ENCODE data around the gene BPIFB1. TPM values are rescaled to one million over a fixed set of nuclear protein-coding genes. Genes with fewer than 3 reads are reported as not detected.

The BPIFB1 gene
- total RNA-seq, 2 experiments from 2014 or later: not detected

- no peak for DNase-seq
- intact Hi-C loops (cut with micrococcal nuclease): no loop called here
- CTCF ChIA-PET: no interaction called here
- Mint-ChIP-seq H3K9me3 (no peaks in the 10 kb centered on the region), H3K36me3 (ENCODE audit: low read depth) (no peaks in the 10 kb centered on the region), H3K4me3 (no peak overlapping the region), H3K4me1 (ENCODE audit: low read depth) (no peaks in the 10 kb centered on the region), H3K27ac (no peak overlapping the region), H3K27me3 (ENCODE audit: low read depth) (peaks cover 9% of the 10 kb centered on the region)
Observed at GRCh38 chr20:33322456-33322855, 39.4 kb downstream of the BPIFB1 start.

GRCh38 chr20:33323236-33323635 lies 40.2 kb downstream of the BPIFB1 start:
- DNase-seq: no peak
- Mint-ChIP-seq H3K36me3 (ENCODE audit: low read depth) (no peaks in the 10 kb centered on the region), H3K4me1 (ENCODE audit: low read depth) (no peaks in the 10 kb centered on the region), H3K9me3 (no peaks in the 10 kb centered on the region), H3K27ac (no peak overlapping the region), H3K4me3 (no peak overlapping the region), H3K27me3 (ENCODE audit: low read depth) (peaks cover 9% of the 10 kb centered on the region)
- CTCF ChIA-PET: no interaction called here
- intact Hi-C loops (cut with micrococcal nuclease): no loop called here

GRCh38 chr20:33325350-33325749 lies 42.3 kb downstream of the BPIFB1 start:
- H3K9me3 Mint-ChIP-seq: no peaks in the 10 kb centered on the region
- no peak overlapping the region for H3K4me3 Mint-ChIP-seq
- DNase-seq: no peak
- intact Hi-C loops (cut with micrococcal nuclease): no loop called here
- H3K27ac Mint-ChIP-seq: no peak overlapping the region
- peaks cover 7% of the 10 kb centered on the region for H3K27me3 Mint-ChIP-seq (ENCODE audit: low read depth)
- H3K4me1 Mint-ChIP-seq (ENCODE audit: low read depth): no peaks in the 10 kb centered on the region
- CTCF ChIA-PET: no interaction called here
- H3K36me3 Mint-ChIP-seq (ENCODE audit: low read depth): no peaks in the 10 kb centered on the region

- Mint-ChIP-seq H3K36me3 (ENCODE audit: low read depth) (no peaks in the 10 kb centered on the region), H3K27ac (no peak overlapping the region), H3K4me1 (ENCODE audit: low read depth) (no peaks in the 10 kb centered on the region), H3K4me3 (no peak overlapping the region), H3K9me3 (no peaks in the 10 kb centered on the region), H3K27me3 (ENCODE audit: low read depth) (peaks cover 3% of the 10 kb centered on the region)
- no peak for DNase-seq
- CTCF ChIA-PET: no interaction called here
- intact Hi-C loops (cut with micrococcal nuclease): no loop called here
Observed at GRCh38 chr20:33328157-33329137, 45.4 kb downstream of the BPIFB1 start.

GRCh38 chr20:33332905-33333456 lies 50.0 kb downstream of the BPIFB1 start:
- Mint-ChIP-seq H3K9me3 (no peaks in the 10 kb centered on the region), H3K4me3 (no peak overlapping the region), H3K27me3 (ENCODE audit: low read depth) (no peaks in the 10 kb centered on the region), H3K36me3 (ENCODE audit: low read depth) (no peaks in the 10 kb centered on the region), H3K4me1 (ENCODE audit: low read depth) (no peaks in the 10 kb centered on the region), H3K27ac (no peak overlapping the region)
- no peak for DNase-seq
- CTCF ChIA-PET: no interaction called here
- intact Hi-C loops (cut with micrococcal nuclease): no loop called here

GRCh38 chr20:33333616-33334015 lies 50.6 kb downstream of the BPIFB1 start:
- intact Hi-C loops (cut with micrococcal nuclease): no loop called here
- Mint-ChIP-seq H3K27ac (no peak overlapping the region), H3K36me3 (ENCODE audit: low read depth) (no peaks in the 10 kb centered on the region), H3K9me3 (no peaks in the 10 kb centered on the region), H3K27me3 (ENCODE audit: low read depth) (no peaks in the 10 kb centered on the region), H3K4me3 (no peak overlapping the region), H3K4me1 (ENCODE audit: low read depth) (peaks cover 5% of the 10 kb centered on the region)
- CTCF ChIA-PET: no interaction called here
- DNase-seq: no peak

- CTCF ChIA-PET: interaction anchor here (0.9 kb wide), 1 partner anchor 77 kb away, joined by 3 read pairs; no protein-coding TSS in a partner anchor
- intact Hi-C loops (cut with micrococcal nuclease): no loop called here
Observed at GRCh38 chr20:33334111-33334510, 51.1 kb downstream of the BPIFB1 start.

DNA sequence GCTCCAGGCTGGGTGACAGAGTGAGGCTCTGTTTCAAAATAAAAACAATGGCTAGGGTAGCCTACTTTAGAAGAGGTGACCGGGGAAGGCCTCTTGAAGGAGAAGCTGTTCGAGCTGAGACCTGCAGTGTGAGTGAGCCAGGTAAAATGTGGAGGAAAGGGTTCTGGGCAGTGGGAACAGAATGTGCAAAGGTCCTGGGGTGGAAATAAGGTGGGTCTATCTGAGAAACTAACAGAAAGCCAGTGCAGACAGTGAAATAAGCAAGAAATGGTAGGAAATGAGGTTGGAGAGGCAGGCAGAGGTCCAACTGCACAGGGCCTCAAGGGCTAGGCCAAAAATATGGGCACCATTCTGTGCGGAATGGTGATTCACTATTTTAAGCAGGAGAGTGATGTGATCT lies 53.4 kb downstream of the BPIFB1 start:
- intact Hi-C loops (cut with micrococcal nuclease): no loop called here

More at GRCh38 chr20:33334111-33334510, 51.1 kb downstream of the BPIFB1 start:
- peaks cover 6% of the 10 kb centered on the region for H3K4me1 Mint-ChIP-seq (ENCODE audit: low read depth)
- H3K4me3 Mint-ChIP-seq: no peak overlapping the region
- H3K9me3 Mint-ChIP-seq: no peaks in the 10 kb centered on the region
- H3K36me3 Mint-ChIP-seq (ENCODE audit: low read depth): no peaks in the 10 kb centered on the region
- H3K27me3 Mint-ChIP-seq (ENCODE audit: low read depth): no peaks in the 10 kb centered on the region
- no peak for DNase-seq
- H3K27ac Mint-ChIP-seq: no peak overlapping the region

DNA sequence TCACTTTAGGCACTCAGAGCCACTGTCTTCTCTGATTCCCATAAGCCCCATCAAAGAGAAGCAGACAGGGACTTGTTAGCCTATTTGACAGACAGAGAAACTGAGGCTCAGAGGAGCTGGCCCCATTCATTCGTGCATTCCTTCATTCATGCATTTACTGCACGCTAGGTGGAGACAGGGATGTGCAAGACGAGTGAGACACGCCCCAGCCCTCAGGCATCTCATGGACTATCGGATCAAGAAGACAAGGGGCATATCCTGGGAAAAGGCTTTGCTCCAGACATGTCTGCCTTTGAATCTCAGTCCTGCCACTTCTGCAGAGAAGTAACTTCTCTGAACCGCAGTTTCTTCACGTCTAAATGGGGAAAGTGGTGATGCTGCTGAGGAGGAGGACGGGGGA lies 54.1 kb downstream of the BPIFB1 start:
- Mint-ChIP-seq H3K27me3 (ENCODE audit: low read depth) (no peaks in the 10 kb centered on the region), H3K36me3 (ENCODE audit: low read depth) (no peaks in the 10 kb centered on the region), H3K4me1 (ENCODE audit: low read depth) (peaks cover 6% of the 10 kb centered on the region), H3K4me3 (no peak overlapping the region), H3K27ac (no peak overlapping the region), H3K9me3 (no peaks in the 10 kb centered on the region)
- intact Hi-C loops (cut with micrococcal nuclease): no loop called here
- no peak for DNase-seq
- CTCF ChIA-PET: no interaction called here

More for the DNA sequence above, 53.4 kb downstream of the BPIFB1 start:
- CTCF ChIA-PET: interaction anchor here (0.6 kb wide), 1 partner anchor 242 kb away, joined by 3 read pairs; no protein-coding TSS in a partner anchor
- H3K9me3 Mint-ChIP-seq: no peaks in the 10 kb centered on the region
- H3K4me1 Mint-ChIP-seq (ENCODE audit: low read depth): peaks cover 6% of the 10 kb centered on the region
- H3K27ac Mint-ChIP-seq: no peak overlapping the region
- no peak overlapping the region for H3K4me3 Mint-ChIP-seq
- no peaks in the 10 kb centered on the region for H3K27me3 Mint-ChIP-seq (ENCODE audit: low read depth)
- no peaks in the 10 kb centered on the region for H3K36me3 Mint-ChIP-seq (ENCODE audit: low read depth)
- no peak for DNase-seq

DNA sequence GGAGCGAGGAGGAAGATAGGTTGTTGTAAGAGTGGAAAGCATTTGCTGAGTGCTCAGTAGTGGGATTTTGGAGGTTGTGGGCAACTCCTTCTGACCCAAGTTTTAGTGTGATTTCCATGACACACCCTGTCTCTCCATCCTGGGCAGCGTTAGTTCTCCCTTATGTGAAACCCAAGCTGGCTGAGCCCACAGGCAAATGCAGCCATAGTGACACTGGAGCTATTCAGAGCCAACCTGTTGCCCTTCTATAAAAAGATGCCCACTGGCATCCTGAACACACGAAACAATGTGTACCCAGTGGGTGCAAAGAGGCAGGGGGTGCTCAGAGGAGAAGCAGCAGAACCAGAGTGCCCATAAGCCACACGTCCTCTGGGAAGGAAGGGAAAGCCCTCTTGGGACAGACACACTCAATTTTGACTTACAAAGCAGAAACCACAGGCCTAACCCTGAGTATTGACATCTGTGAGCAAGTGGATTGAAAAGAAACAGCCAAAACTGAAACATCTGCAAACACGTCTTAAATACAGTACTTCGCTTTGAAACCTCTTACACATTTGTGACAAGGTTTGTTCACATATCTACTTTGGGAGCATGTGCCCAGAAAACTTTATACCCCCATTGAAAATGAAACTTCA lies 54.6 kb downstream of the BPIFB1 start:
- Mint-ChIP-seq H3K4me1 (ENCODE audit: low read depth) (peaks cover 6% of the 10 kb centered on the region), H3K9me3 (no peaks in the 10 kb centered on the region), H3K4me3 (no peak overlapping the region), H3K27ac (no peak overlapping the region), H3K27me3 (ENCODE audit: low read depth) (no peaks in the 10 kb centered on the region), H3K36me3 (ENCODE audit: low read depth) (no peaks in the 10 kb centered on the region)
- intact Hi-C loops (cut with micrococcal nuclease): no loop called here
- no peak for DNase-seq
- CTCF ChIA-PET: no interaction called here

- Mint-ChIP-seq H3K4me1 (ENCODE audit: low read depth) (peaks cover 6% of the 10 kb centered on the region), H3K9me3 (no peaks in the 10 kb centered on the region), H3K27ac (no peak overlapping the region), H3K27me3 (ENCODE audit: low read depth) (no peaks in the 10 kb centered on the region), H3K36me3 (ENCODE audit: low read depth) (no peaks in the 10 kb centered on the region), H3K4me3 (no peak overlapping the region)
- no peak for DNase-seq
- CTCF ChIA-PET: interaction anchor here (0.6 kb wide), 1 partner anchor 464 kb away, joined by 3 read pairs; no protein-coding TSS in a partner anchor
- intact Hi-C loops (cut with micrococcal nuclease): no loop called here
Observed at GRCh38 chr20:33338467-33339258, 55.6 kb downstream of the BPIFB1 start.

DNA sequence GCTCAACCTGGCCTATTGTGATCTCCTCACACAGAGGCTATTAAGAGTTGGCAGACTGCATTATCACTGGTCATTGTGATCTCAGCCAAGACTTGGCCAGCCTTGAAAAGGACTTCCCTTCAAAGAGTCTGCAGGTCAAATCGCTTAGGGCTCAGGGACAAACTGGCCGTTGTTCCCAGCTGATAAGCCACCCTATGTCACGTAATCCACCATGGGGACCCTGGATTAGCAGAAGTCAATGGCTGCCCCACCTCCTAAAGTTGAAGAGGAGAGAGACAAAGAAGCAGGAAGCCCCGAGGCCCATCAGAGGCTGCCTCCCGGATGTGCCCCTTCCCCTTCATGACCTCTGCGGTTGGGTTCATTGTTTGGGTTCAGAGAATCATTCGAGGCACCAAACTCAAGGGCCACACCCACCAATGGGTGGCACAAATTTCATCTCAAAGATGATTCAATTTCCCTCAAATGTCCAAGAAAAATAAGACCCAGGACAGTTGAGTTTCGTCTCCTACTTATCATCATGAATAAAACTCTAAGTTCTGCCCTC lies 56.6 kb downstream of the BPIFB1 start:
- Mint-ChIP-seq H3K9me3 (no peaks in the 10 kb centered on the region), H3K36me3 (ENCODE audit: low read depth) (no peaks in the 10 kb centered on the region), H3K4me3 (no peak overlapping the region), H3K27me3 (ENCODE audit: low read depth) (no peaks in the 10 kb centered on the region), H3K27ac (no peak overlapping the region), H3K4me1 (ENCODE audit: low read depth) (peaks cover 6% of the 10 kb centered on the region)
- DNase-seq: no peak
- intact Hi-C loops (cut with micrococcal nuclease): no loop called here
- CTCF ChIA-PET: no interaction called here

Data from activated naive CD4-positive, alpha-beta T cell treated with anti-CD3 and anti-CD28 coated beads for 36 hours (primary cell).